ENCODE measurements around the gene SUMO2. TPM values are rescaled to one million over a fixed set of nuclear protein-coding genes. Genes with fewer than 3 reads are reported as not detected.
A peak's percentile ranks its signal among the peaks of the same experiment; 100 is the strongest.

The SUMO2 gene
- 100 to 1,000 TPM; 586 to 714 TPM for total RNA-seq
- 640 TPM for polyA plus RNA-seq (2013, experiment 1 of 2)
- polyA plus RNA-seq (2013, experiment 2 of 2), result 584 TPM
- long read RNA-seq, experiment 1, transcript SUMO2-202 (4 exons, 3,190 nt), result major isoform, 282 of 354 reads
- long read RNA-seq, experiment 1, transcript SUMO2-203 (4 exons, 490 nt), result minor isoform, 5 of 354 reads
- long read RNA-seq, experiment 1, partial matches to known transcripts, result 23 of 354 reads
- long read RNA-seq, experiment 1, other reads (novel, unspliced or antisense), result 44 of 354 reads
- long read RNA-seq, experiment 2, transcript SUMO2-203 (4 exons, 490 nt), result minor isoform, 9 of 294 reads
- long read RNA-seq, experiment 2, transcript SUMO2-202 (4 exons, 3,190 nt), result major isoform, 268 of 294 reads
- long read RNA-seq, experiment 2, partial matches to known transcripts, result 6 of 294 reads
- long read RNA-seq, experiment 2, other reads (novel, unspliced or antisense), result 10 of 294 reads
- long read RNA-seq, experiment 3, transcript SUMO2-203 (4 exons, 490 nt), result minor isoform, 12 of 619 reads
- long read RNA-seq, experiment 3, transcript SUMO2-202 (4 exons, 3,190 nt), result major isoform, 601 of 619 reads
- long read RNA-seq, experiment 3, partial matches to known transcripts, result 1 of 619 reads
- long read RNA-seq, experiment 3, other reads (novel, unspliced or antisense), result 1 of 619 reads
- long read RNA-seq, experiment 4, transcript SUMO2-202 (4 exons, 3,190 nt), result major isoform, 601 of 637 reads
- long read RNA-seq, experiment 4, partial matches to known transcripts, result 29 of 637 reads
- long read RNA-seq, experiment 4, other reads (novel, unspliced or antisense), result 5 of 637 reads

GRCh38 chr17:75182569-75183436 lies at the start of gene SUMO2:
TSS of gene SUMO2 (minus strand) at chr17:75182959. CDS start at chr17:75182834, 125 bp downstream.
- H3K4me1 Mint-ChIP-seq, result peaks cover 18% of the 10 kb centered on the region
- TF ChIP-seq, protein P1, sequence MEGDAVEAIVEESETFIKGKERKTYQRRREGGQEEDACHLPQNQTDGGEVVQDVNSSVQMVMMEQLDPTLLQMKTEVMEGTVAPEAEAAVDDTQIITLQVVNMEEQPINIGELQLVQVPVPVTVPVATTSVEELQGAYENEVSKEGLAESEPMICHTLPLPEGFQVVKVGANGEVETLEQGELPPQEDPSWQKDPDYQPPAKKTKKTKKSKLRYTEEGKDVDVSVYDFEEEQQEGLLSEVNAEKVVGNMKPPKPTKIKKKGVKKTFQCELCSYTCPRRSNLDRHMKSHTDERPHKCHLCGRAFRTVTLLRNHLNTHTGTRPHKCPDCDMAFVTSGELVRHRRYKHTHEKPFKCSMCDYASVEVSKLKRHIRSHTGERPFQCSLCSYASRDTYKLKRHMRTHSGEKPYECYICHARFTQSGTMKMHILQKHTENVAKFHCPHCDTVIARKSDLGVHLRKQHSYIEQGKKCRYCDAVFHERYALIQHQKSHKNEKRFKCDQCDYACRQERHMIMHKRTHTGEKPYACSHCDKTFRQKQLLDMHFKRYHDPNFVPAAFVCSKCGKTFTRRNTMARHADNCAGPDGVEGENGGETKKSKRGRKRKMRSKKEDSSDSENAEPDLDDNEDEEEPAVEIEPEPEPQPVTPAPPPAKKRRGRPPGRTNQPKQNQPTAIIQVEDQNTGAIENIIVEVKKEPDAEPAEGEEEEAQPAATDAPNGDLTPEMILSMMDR (conservative IDR thresholded peaks at IDR 0.05), result no peak
- H3K4me3 Mint-ChIP-seq, result peak within 1 kb of the TSS; percentile 86
- peak within 1 kb of the TSS; percentile 92 for H3K4me3 ChIP-seq (ENCODE audit: low read length)
- H3K4me1 ChIP-seq (ENCODE audit: control insufficient read depth, insufficient read depth, low read length), result no peaks in the 10 kb centered on the region
- peaks cover 2% of the 10 kb centered on the region for H3K27me3 Mint-ChIP-seq (ENCODE audit: insufficient read depth)
- peak within 1 kb of the TSS; percentile 96 for H3K9ac ChIP-seq (ENCODE audit: extremely low read depth, low read length, poor library complexity, severe bottlenecking)
- H3K9me3 ChIP-seq (ENCODE audit: control insufficient read depth, low read length), result no peaks in the 10 kb centered on the region
- peaks cover 25% of the 10 kb centered on the region for H3K36me3 Mint-ChIP-seq (ENCODE audit: low read depth)
- H3K27me3 ChIP-seq (ENCODE audit: control insufficient read depth, insufficient read depth, low read length, poor library complexity, severe bottlenecking), result no peaks in the 10 kb centered on the region
- H3K27ac Mint-ChIP-seq, result peak within 1 kb of the TSS; percentile 94
- no peaks in the 10 kb centered on the region for H3K9me3 Mint-ChIP-seq
- DNase-seq, result peak; percentile 99
- WGBS, 2 experiments (ENCODE audit: insufficient coverage in 1 of 2, insufficient read length in 1 of 2), result 1 to 6% methylated on average over 12 to 91 of the region's 92 CpGs
- peaks cover 31% of the 10 kb centered on the region for H3K36me3 ChIP-seq (ENCODE audit: control insufficient read depth, insufficient read depth, low read length)
- peak within 1 kb of the TSS; percentile 98 for H3K27ac ChIP-seq (ENCODE audit: low read depth, low read length)

GRCh38 chr17:75231741-75232464 lies 49.1 kb upstream of the SUMO2 start:
- Histone ChIP-seq H3K9me3 (ENCODE audit: control insufficient read depth, low read length) (no peaks in the 10 kb centered on the region), H3K27me3 (ENCODE audit: control insufficient read depth, insufficient read depth, low read length, poor library complexity, severe bottlenecking) (no peaks in the 10 kb centered on the region), H3K9ac (ENCODE audit: extremely low read depth, low read length, poor library complexity, severe bottlenecking) (no peak overlapping the region), H3K36me3 (ENCODE audit: control insufficient read depth, insufficient read depth, low read length) (peaks cover 82% of the 10 kb centered on the region), H3K4me1 (ENCODE audit: control insufficient read depth, insufficient read depth, low read length) (no peaks in the 10 kb centered on the region), H3K4me3 (ENCODE audit: low read length) (no peak overlapping the region), H3K27ac (ENCODE audit: low read depth, low read length) (no peak overlapping the region)
- Mint-ChIP-seq H3K27me3 (ENCODE audit: insufficient read depth) (no peaks in the 10 kb centered on the region), H3K9me3 (no peaks in the 10 kb centered on the region), H3K36me3 (ENCODE audit: low read depth) (peaks cover 66% of the 10 kb centered on the region), H3K4me1 (no peaks in the 10 kb centered on the region), H3K4me3 (no peak overlapping the region), H3K27ac (no peak overlapping the region)
- TF ChIP-seq, protein P1 (conservative IDR thresholded peaks at IDR 0.05), result no peak
- 97 to 99% methylated on average over 13 to 18 of the region's 18 CpGs for WGBS, 2 experiments (ENCODE audit: insufficient coverage in 1 of 2, insufficient read length in 1 of 2)
- DNase-seq, result no peak

All from endodermal cell (in vitro differentiated cells).